GM12878 (cell line): ENCODE results near the gene DNAI2. TPM values are rescaled to one million over a fixed set of nuclear protein-coding genes. Genes with fewer than 3 reads are reported as not detected.

Experiments
- ATF2 ChIP-seq: IDR thresholded peaks from 2 replicates; pipeline ENCODE4 v1.6.1; 2012; ENCODE audit warnings: low read length, inconsistent platforms
- MTA2 ChIP-seq: fragments of 450-650 bp; IDR thresholded peaks from 2 replicates; pipeline ENCODE4 v1.6.1; 2016; ENCODE audit warnings: low read depth, mild to moderate bottlenecking, moderate library complexity
- RCOR1 ChIP-seq: conservative IDR thresholded peaks from 2 replicates; pipeline ENCODE4 v1.6.1; 2012; ENCODE audit warnings: low read depth, low read length, improper control_type of control experiment
- SKIL ChIP-seq: fragments of 450-650 bp; IDR thresholded peaks from 2 replicates; pipeline ENCODE4 v1.6.1; 2017; ENCODE audit warnings: mild to moderate bottlenecking, low read depth, inconsistent platforms; ENCODE audit not compliant: poor library complexity, severe bottlenecking
- TAF1 ChIP-seq: IDR thresholded peaks from 2 replicates; pipeline ENCODE4 v1.6.1; 2011; ENCODE audit warnings: mild to moderate bottlenecking, low read depth, low read length, borderline replicate concordance
- polyA plus RNA-seq, 11 experiments: library from polyadenylated mRNA; depleted of rRNA in 4 of 11; unstranded in 6 of 11; stranded (reverse) in 5 of 11; fragments of >200 nt; fragmentation: Nextera tagmentation in 4 of 11; fragmentation: Illumina TruSeq in 1 of 11; extraction: Ambion mirVana in 4 of 11; extraction: Trizol in 1 of 11; gene quantifications; 1 replicate in 1 of 11; 2 replicates in 10 of 11; pipeline versions ENCODE4 v1.2.1 to v1.2.3, GENCODE V29; 2011 to 2016; ENCODE audit warnings: inconsistent platforms in 2 of 11, missing spikeins in 2 of 11, low read depth in 1 of 11
- total RNA-seq, 4 experiments: library from RNA; depleted of rRNA in 3 of 4; stranded (reverse); fragments of >200 nt in 3 of 4; fragmentation: Illumina TruSeq in 1 of 4; extraction: Trizol in 1 of 4; gene quantifications; 2 replicates each; pipeline versions ENCODE4 v1.2.1 to v1.2.3, GENCODE V29; 2013 to 2021
- TF ChIP-seq, protein P1 (sequence below): IDR thresholded peaks from 2 replicates; pipeline ENCODE4 v1.6.1; 2012; ENCODE audit warnings: low read depth, low read length, improper control_type of control experiment
- TF ChIP-seq, protein P2 (sequence below): fragments of 450-650 bp; IDR thresholded peaks from 2 replicates; pipeline ENCODE4 v1.6.1; 2016; ENCODE audit warnings: mild to moderate bottlenecking

DNAI2 gene
- total and polyA plus RNA-seq, 10 of the 15 experiments (the other 5 are each of a cell fraction or from before 2014, with no cell fraction given), result 0.04 to 1.8 (median 0.13) TPM

GRCh38 chr17:74230896-74231295 is 43.1 kb upstream of the DNAI2 start (continued):
- TF ChIP-seq, protein P1, sequence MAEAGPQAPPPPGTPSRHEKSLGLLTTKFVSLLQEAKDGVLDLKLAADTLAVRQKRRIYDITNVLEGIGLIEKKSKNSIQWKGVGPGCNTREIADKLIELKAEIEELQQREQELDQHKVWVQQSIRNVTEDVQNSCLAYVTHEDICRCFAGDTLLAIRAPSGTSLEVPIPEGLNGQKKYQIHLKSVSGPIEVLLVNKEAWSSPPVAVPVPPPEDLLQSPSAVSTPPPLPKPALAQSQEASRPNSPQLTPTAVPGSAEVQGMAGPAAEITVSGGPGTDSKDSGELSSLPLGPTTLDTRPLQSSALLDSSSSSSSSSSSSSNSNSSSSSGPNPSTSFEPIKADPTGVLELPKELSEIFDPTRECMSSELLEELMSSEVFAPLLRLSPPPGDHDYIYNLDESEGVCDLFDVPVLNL, result no peak
- TF ChIP-seq, protein P2, sequence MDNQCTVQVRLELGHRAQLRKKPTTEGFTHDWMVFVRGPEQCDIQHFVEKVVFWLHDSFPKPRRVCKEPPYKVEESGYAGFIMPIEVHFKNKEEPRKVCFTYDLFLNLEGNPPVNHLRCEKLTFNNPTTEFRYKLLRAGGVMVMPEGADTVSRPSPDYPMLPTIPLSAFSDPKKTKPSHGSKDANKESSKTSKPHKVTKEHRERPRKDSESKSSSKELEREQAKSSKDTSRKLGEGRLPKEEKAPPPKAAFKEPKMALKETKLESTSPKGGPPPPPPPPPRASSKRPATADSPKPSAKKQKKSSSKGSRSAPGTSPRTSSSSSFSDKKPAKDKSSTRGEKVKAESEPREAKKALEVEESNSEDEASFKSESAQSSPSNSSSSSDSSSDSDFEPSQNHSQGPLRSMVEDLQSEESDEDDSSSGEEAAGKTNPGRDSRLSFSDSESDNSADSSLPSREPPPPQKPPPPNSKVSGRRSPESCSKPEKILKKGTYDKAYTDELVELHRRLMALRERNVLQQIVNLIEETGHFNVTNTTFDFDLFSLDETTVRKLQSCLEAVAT, result no peak
- TF ChIP-seq SKIL, result no peak
- TF ChIP-seq MTA2, result no peak
- TF ChIP-seq ATF2, result no peak
- no peak for TF ChIP-seq TAF1
- no peak for TF ChIP-seq RCOR1
